ENCODE data around the gene C4orf17.

The C4orf17 gene

GRCh38 chr4:99504804-99505502 is 5.9 kb upstream of the C4orf17 start:
- DNase-seq (ENCODE audit: low spot score) = no peak
- TF ChIP-seq, protein P1, sequence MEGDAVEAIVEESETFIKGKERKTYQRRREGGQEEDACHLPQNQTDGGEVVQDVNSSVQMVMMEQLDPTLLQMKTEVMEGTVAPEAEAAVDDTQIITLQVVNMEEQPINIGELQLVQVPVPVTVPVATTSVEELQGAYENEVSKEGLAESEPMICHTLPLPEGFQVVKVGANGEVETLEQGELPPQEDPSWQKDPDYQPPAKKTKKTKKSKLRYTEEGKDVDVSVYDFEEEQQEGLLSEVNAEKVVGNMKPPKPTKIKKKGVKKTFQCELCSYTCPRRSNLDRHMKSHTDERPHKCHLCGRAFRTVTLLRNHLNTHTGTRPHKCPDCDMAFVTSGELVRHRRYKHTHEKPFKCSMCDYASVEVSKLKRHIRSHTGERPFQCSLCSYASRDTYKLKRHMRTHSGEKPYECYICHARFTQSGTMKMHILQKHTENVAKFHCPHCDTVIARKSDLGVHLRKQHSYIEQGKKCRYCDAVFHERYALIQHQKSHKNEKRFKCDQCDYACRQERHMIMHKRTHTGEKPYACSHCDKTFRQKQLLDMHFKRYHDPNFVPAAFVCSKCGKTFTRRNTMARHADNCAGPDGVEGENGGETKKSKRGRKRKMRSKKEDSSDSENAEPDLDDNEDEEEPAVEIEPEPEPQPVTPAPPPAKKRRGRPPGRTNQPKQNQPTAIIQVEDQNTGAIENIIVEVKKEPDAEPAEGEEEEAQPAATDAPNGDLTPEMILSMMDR (IDR thresholded peaks at IDR 0.05; ENCODE audit: borderline replicate concordance, control extremely low read depth, extremely low read depth, insufficient read depth, missing control alignments) = no peak
- in situ Hi-C loops (cut with MboI; ENCODE audit: low sequenced_read_pairs, unreplicated experiment) = no loop called here

DNA sequence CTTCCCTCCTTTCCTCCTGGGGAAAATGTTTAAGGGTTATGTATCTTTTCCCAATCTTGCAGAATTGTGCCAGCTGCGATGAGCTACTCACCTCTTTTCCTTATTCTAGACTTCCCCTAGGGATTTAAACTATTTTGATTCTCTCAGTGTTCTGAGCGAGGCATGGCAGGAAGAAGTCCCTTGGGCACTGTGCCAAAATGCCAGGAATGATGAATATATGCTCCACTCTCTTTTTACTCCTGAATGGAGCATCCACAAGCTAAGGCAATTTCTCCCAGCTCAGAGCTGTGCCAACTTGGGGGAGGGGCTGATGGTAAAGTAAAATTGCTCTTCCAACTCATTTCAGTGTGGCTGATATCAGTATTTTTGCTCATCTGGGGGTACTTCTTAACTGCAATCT is 4.0 kb upstream of the C4orf17 start:
- in situ Hi-C loops (cut with MboI; ENCODE audit: low sequenced_read_pairs, unreplicated experiment) = no loop called here
- TF ChIP-seq, protein P1 (IDR thresholded peaks at IDR 0.05; ENCODE audit: borderline replicate concordance, control extremely low read depth, extremely low read depth, insufficient read depth, missing control alignments) = no peak
- DNase-seq (ENCODE audit: low spot score) = no peak

GRCh38 chr4:99507349-99507748 is 3.5 kb upstream of the C4orf17 start:
- TF ChIP-seq, protein P1 (IDR thresholded peaks at IDR 0.05; ENCODE audit: borderline replicate concordance, control extremely low read depth, extremely low read depth, insufficient read depth, missing control alignments) = no peak
- no peak for DNase-seq (ENCODE audit: low spot score)
- in situ Hi-C loops (cut with MboI; ENCODE audit: low sequenced_read_pairs, unreplicated experiment) = no loop called here

DNA sequence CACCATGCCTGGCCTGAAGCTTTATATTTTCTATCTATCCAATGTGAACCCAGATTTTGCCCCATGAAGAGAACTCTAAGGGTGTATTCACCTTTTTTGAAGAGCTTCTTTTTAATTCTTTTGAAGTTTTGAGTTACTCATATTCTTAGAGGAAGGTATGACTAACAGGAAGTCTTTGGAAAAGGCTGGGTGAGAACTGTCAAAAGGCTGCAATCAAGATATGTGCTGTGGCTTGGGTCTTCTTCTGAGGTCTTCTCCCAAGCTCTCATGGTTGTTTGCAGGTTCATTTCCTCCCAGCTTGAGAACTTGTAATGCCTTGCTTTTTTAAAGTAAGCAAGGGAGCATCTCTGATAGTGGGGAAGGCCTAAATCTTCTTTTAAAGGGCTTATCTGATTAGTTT is 3.1 kb upstream of the C4orf17 start:
- DNase-seq (ENCODE audit: low spot score) = no peak
- TF ChIP-seq, protein P1 (IDR thresholded peaks at IDR 0.05; ENCODE audit: borderline replicate concordance, control extremely low read depth, extremely low read depth, insufficient read depth, missing control alignments) = no peak
- in situ Hi-C loops (cut with MboI; ENCODE audit: low sequenced_read_pairs, unreplicated experiment) = no loop called here

- in situ Hi-C loops (cut with MboI; ENCODE audit: low sequenced_read_pairs, unreplicated experiment) = no loop called here
- DNase-seq (ENCODE audit: low spot score) = no peak
- TF ChIP-seq, protein P1 (IDR thresholded peaks at IDR 0.05; ENCODE audit: borderline replicate concordance, control extremely low read depth, extremely low read depth, insufficient read depth, missing control alignments) = no peak
Observed at GRCh38 chr4:99518601-99519295, 7.9 kb downstream of the C4orf17 start.

GRCh38 chr4:99529228-99529627 is 18.4 kb downstream of the C4orf17 start:
- TF ChIP-seq, protein P1 (IDR thresholded peaks at IDR 0.05; ENCODE audit: borderline replicate concordance, control extremely low read depth, extremely low read depth, insufficient read depth, missing control alignments) = no peak
- DNase-seq (ENCODE audit: low spot score) = no peak
- in situ Hi-C loops (cut with MboI; ENCODE audit: low sequenced_read_pairs, unreplicated experiment) = no loop called here

Measured in GM13976 (cell line).